K562 (cell line): ENCODE results near the gene SNTG2. TPM values are rescaled to one million over a fixed set of nuclear protein-coding genes. Genes with fewer than 3 reads are reported as not detected.

Experiments used
- ATAC-seq: fragments of 200-7000 bp; cut with Tn5 transposase; 3 replicates; pipeline ENCODE4 v1.9.1; 2020; ENCODE audit warnings: moderate library complexity
- BruUV-seq: library from RNA; stranded (reverse); fragments of 400-500 nt; replicated peaks from 2 replicates; lab custom pipeline; 2021; lab: Mats Ljungman, UMichigan
- CTCF ChIA-PET: fragments of 300-600 bp; formaldehyde crosslinking; extraction: SDS; loops from one replicate; lab custom pipeline; 2021; ENCODE audit warnings: low intra/inter-chr PET ratio; lab: Yijun Ruan, JAX
- POLR2A ChIA-PET: fragments of 300-600, 350-650 bp; sonication (Branson Sonifier 250); formaldehyde crosslinking; extraction: SDS; loops from one replicate; lab custom pipeline; 2021; ENCODE audit warnings: antibody characterized with exemption, inconsistent platforms; lab: Yijun Ruan, JAX
- DNase-seq, 4 experiments: peaks; one replicate each; pipeline versions ENCODE4 v3.0.0 to v3.0.0-alpha.2; 2011 to 2018; ENCODE audit warnings: low spot score in 3 of 4, mixed read lengths in 3 of 4; ENCODE audit errors: extremely low read depth in 1 of 4
- FAIRE-seq: peaks from 2 replicates; lab custom pipeline; 2011; peaks lifted over from hg19 to GRCh38; lab: Jason Lieb, UNC
- H2AFZ ChIP-seq: 2 replicates; pipeline ENCODE4 v1.6.0; 2011; ENCODE audit warnings: low read depth, low read length, control low read depth, inconsistent platforms
- H3K27ac ChIP-seq: fragments of 200-600 bp; 3 replicates; pipeline ENCODE4 v1.8.0; 2011; ENCODE audit warnings: low read depth, mild to moderate bottlenecking, control low read depth, inconsistent platforms, low read length, moderate library complexity, mixed read lengths; ENCODE audit errors: extremely low read depth
- H3K27me3 ChIP-seq, 2 experiments: fragments of 300-600 bp in 1 of 2; 2 replicates in 1 of 2; 3 replicates in 1 of 2; pipeline versions ENCODE4 v1.6.0 to v1.8.0; 2011; ENCODE audit warnings: inconsistent platforms in 2 of 2, low read length in 2 of 2, mild to moderate bottlenecking in 1 of 2, mixed read lengths in 1 of 2, moderate library complexity in 1 of 2; ENCODE audit not compliant: control insufficient read depth in 2 of 2, insufficient read depth in 2 of 2
- H3K36me3 ChIP-seq: fragments of 300-600 bp; 3 replicates; pipeline ENCODE4 v1.8.0; 2011; ENCODE audit warnings: mild to moderate bottlenecking, low read length, inconsistent platforms; ENCODE audit not compliant: control insufficient read depth, insufficient read depth
- H3K4me1 ChIP-seq, 2 experiments: fragments of 200-600 bp in 1 of 2; replicated peaks in 1 of 2; 2 replicates in 1 of 2; 3 replicates in 1 of 2; pipeline versions ENCODE4 v1.5.1 to v1.8.0; 2011; ENCODE audit warnings: inconsistent platforms in 2 of 2, low read length in 2 of 2, mild to moderate bottlenecking in 1 of 2, mixed read lengths in 1 of 2, moderate library complexity in 1 of 2; ENCODE audit not compliant: control insufficient read depth in 2 of 2, insufficient read depth in 2 of 2
- H3K4me2 ChIP-seq: 2 replicates; pipeline ENCODE4 v1.6.1; 2011; ENCODE audit warnings: low read length, control low read depth, inconsistent platforms, mixed read lengths; ENCODE audit not compliant: insufficient read depth
- H3K4me3 ChIP-seq: fragments of 200-600 bp; sonication (generic), shearing (Covaris generic); 2 replicates; pipeline ENCODE4 v1.5.1; 2016; ENCODE audit warnings: control low read depth, inconsistent platforms
- H3K79me2 ChIP-seq: fragments of 200-600 bp; 3 replicates; pipeline ENCODE4 v1.8.0; 2011; ENCODE audit warnings: low read length, inconsistent platforms; ENCODE audit not compliant: control insufficient read depth, insufficient read depth
- H3K9ac ChIP-seq, 2 experiments: 2 replicates each; pipeline versions ENCODE4 v1.6.0 to v1.6.1; 2011; ENCODE audit warnings: low read depth in 2 of 2, low read length in 2 of 2, control low read depth in 1 of 2, inconsistent platforms in 1 of 2, mild to moderate bottlenecking in 1 of 2, mixed read lengths in 1 of 2; ENCODE audit not compliant: insufficient read depth in 1 of 2
- H3K9me1 ChIP-seq: one replicate; pipeline ENCODE4 v1.6.0; 2011; ENCODE audit warnings: inconsistent platforms, mild to moderate bottlenecking, low read length, moderate library complexity; ENCODE audit not compliant: control insufficient read depth, insufficient read depth
- H3K9me3 ChIP-seq: replicated peaks from 2 replicates; pipeline ENCODE4 v1.5.1; 2011; ENCODE audit warnings: low read depth, low read length, inconsistent platforms; ENCODE audit not compliant: control insufficient read depth, insufficient read depth
- H4K20me1 ChIP-seq: replicated peaks from 2 replicates; pipeline ENCODE4 v1.6.1; 2011; ENCODE audit warnings: low read length, inconsistent platforms, mixed read lengths; ENCODE audit not compliant: control insufficient read depth, insufficient read depth
- ARID1B ChIP-seq: fragments of 450-650 bp; IDR thresholded peaks from 2 replicates; pipeline ENCODE4 v1.6.1; 2016; ENCODE audit warnings: antibody characterized with exemption, mild to moderate bottlenecking, inconsistent platforms
- E2F3 ChIP-seq: fragments of 250-450 bp; sonication (Bioruptor Pico); IDR thresholded peaks from 2 replicates; pipeline ENCODE4 v1.4.0; 2020; ENCODE audit warnings: mild to moderate bottlenecking
- KAT7 ChIP-seq: sonication (generic); formaldehyde crosslinking; IDR thresholded peaks from 2 replicates; pipeline ENCODE4 v1.8.0; 2022; ENCODE audit warnings: missing genetic modification reagents, mild to moderate bottlenecking, borderline replicate concordance
- TRIM28 ChIP-seq: fragments of 450-650 bp; IDR thresholded peaks from 2 replicates; pipeline ENCODE4 v1.6.1; 2017
- U2AF2 ChIP-seq: fragments of 200-400 bp; formaldehyde crosslinking; optimal IDR thresholded peaks from 2 replicates; pipeline ENCODE3; 2017; ENCODE audit warnings: low read depth, mild to moderate bottlenecking, low read length
- WGBS: fragments of 100-300 bp; shearing (Covaris generic); methylation state at CpG from one replicate; pipeline ENCODE4 v1.1.6; 2016; ENCODE audit warnings: low coverage, mixed read lengths; ENCODE audit not compliant: insufficient coverage; ENCODE audit errors: missing lambda C conversion rate; 5-methylcytosine and 5-hydroxymethylcytosine counted together
- in situ Hi-C: fragments of 300-500 bp; cut with MboI; formaldehyde crosslinking; loops from 4 replicates; pipeline ENCODE4 v1.15.0; 2018; ENCODE audit warnings: inconsistent platforms, mixed read lengths
- intact Hi-C: fragments of 100-400 bp; cut with micrococcal nuclease; formaldehyde crosslinking; loops from 2 replicates; pipeline ENCODE4 v1.14.2; 2022
- polyA plus RNA-seq, 8 experiments: library from polyadenylated mRNA; depleted of rRNA in 4 of 8; stranded (reverse) in 5 of 8; unstranded in 3 of 8; fragments of >200 nt; fragmentation: Nextera tagmentation in 2 of 8; fragmentation: Illumina TruSeq in 1 of 8; extraction: Ambion mirVana in 2 of 8; extraction: Trizol in 1 of 8; gene quantifications; 2 replicates each; pipeline versions ENCODE4 v1.2.1 to v1.2.3, GENCODE V29; 2011 to 2014; ENCODE audit warnings: inconsistent platforms in 1 of 8, missing spikeins in 1 of 8
- total RNA-seq, 7 experiments: library from RNA; depleted of rRNA in 6 of 7; stranded (reverse); fragments of >200 nt in 6 of 7; fragmentation: Illumina TruSeq in 2 of 7; extraction: Trizol in 2 of 7; gene quantifications; 2 replicates each; pipeline versions ENCODE4 v1.2.1 to v1.2.3, GENCODE V29; 2011 to 2021; ENCODE audit warnings: low replicate concordance in 1 of 7

The SNTG2 gene
- total and polyA plus RNA-seq, 9 of the 15 experiments (the other 6 are each of a cell fraction or from before 2014, with no cell fraction given), result not detected

DNA sequence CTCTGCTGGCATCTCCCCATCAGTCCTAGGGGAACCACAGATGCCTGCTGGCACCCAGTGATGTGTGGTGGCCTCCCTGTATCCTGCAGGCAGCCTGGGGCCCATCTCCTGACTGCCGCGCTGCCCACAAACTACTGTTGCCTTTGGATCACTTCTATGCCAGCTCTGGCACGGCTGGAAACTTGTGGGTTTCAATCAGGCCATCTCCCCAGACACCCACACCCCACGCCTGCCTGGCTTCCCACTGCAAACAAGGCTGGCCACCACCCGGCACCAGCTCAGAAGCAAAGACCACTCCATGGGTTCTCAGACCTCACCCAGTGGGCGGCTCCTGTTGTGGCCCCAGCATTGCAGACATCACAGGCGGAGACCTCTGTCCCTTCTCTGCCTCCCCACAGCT is 447.5 kb downstream of the SNTG2 start (continued):
- no peak for TF ChIP-seq U2AF2
- TF ChIP-seq ARID1B, result no peak

DNA sequence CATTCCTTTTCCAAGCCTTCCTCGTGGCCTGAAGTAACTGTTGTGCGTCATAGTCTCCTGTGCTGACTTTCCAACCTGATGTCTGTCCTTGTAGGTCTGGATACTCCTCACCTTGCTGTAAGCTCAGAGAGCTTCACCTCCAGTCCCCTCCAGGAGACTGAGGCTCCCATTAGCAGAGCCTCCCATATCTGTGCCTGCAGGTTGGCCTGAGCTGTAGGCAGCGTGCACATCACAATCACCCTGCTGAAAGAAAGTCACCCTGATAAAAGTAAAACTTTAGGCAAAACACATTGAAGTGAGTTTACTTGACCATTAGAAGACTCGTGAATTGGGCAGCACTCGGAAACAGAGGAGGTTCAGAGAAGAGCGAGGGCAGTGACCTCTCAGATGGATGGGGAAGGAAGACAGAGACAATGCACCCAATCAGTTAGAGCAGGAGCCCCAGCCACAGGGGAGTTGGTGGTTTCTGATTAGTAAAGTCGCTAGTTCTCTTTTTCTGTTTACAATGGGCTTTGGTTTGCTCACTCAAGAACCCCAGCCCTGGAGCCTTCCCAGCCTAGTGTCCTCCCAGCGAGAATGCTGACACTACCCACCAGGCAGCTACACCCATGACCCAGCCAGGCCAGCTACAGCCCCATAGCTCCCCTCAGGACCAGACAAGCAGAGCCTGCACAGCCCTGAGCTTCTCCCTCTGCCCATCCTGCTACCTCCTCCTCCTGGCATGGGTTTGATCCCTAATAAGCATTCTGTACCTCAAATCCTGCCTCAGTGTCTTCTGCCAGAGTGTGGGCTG is 450.5 kb downstream of the SNTG2 start:
- H3K36me3 ChIP-seq, result no peaks in the 10 kb centered on the region
- H3K9me1 ChIP-seq, result no peaks in the 10 kb centered on the region
- H3K27ac ChIP-seq, result no peak overlapping the region
- POLR2A ChIA-PET, result no interaction called here
- H3K9me3 ChIP-seq, result no peaks in the 10 kb centered on the region
- TF ChIP-seq KAT7 (CRISPR knock-in tag) (no peak), TRIM28 (no peak), E2F3 (CRISPR knock-in tag) (no peak)
- FAIRE-seq, result no peak
- ATAC-seq, result no peak
- CTCF ChIA-PET, result no interaction called here
- H3K4me2 ChIP-seq, result no peak overlapping the region
- no peaks in the 10 kb centered on the region for H3K4me1 ChIP-seq
- no peak overlapping the region for H2AFZ ChIP-seq
- intact Hi-C loops (no loop called here), in situ Hi-C loops (no loop called here)
- BruUV-seq, result no TSS peak
- no peak overlapping the region for H3K9ac ChIP-seq
- no peak overlapping the region for H3K4me3 ChIP-seq
- no peaks in the 10 kb centered on the region for H4K20me1 ChIP-seq
- H3K27me3 ChIP-seq, result peaks cover 0 to 8% of the 10 kb centered on the region in 2 experiments; a peak in 1 of 5 replicates
- no peaks in the 10 kb centered on the region for H3K79me2 ChIP-seq
- no peak for DNase-seq
- 0% methylated on average over 8 of the region's 8 CpGs for WGBS
